Lung (tissue), 5 donors: ENCODE data around the gene TRIM41. TPM values are rescaled to one million over a fixed set of nuclear protein-coding genes. Genes with fewer than 3 reads are reported as not detected.

Experiments used
- polyA plus RNA-seq, 2 donors: library from polyadenylated mRNA; stranded (reverse); fragments of 200-250 nt; gene quantifications; one replicate each; pipeline ENCODE4 v1.2.1, GENCODE V29; 2013
- small RNA-seq: library from RNA; depleted of rRNA; stranded (forward); fragments of <200 nt; gene quantifications from one replicate; pipeline ENCODE3, GENCODE V24; 2014; ENCODE audit warnings: low replicate concordance
- total RNA-seq, 2 donors: library from RNA; depleted of rRNA in 1 of 2; stranded (reverse); fragments of >200 nt in 1 of 2; gene quantifications; one replicate each; pipeline ENCODE4 v1.2.1, GENCODE V29; 2014 to 2021
- donor health status: Bipolar disorder and iron deficiency.
- donor health status: healthy.
- donor health status: DM: yes; HTN: yes; CAD: no.

TRIM41 gene
- total and polyA plus RNA-seq, 4 donors, result 13.1 to 38.6 (median 22.2) TPM

Small RNA genes lying within 50 kb of the gene (small RNA-seq; reads per million reads assigned to genes)
- not detected for gene MIR4638
- gene SNORD95, result not detected
- gene SNORD96A, result not detected

Other genes with a start within 250 kb of the TRIM41 start
- under 1 TPM in 1 of 2 donors, not detected in 1; 0.71 TPM for gene BTNL3, start 234.4 kb upstream of the TRIM41 start, total RNA-seq
- 1 to 10 TPM in 1 of 2 donors, under 1 TPM in 1; 0.47 to 1.8 TPM for gene BTNL3, start 234.4 kb upstream of the TRIM41 start, polyA plus RNA-seq
- gene BTNL9, start 183.0 kb upstream of the TRIM41 start, total RNA-seq, result 10 to 100 TPM; 23.5 to 73.1 TPM
- gene BTNL9, start 183.0 kb upstream of the TRIM41 start, polyA plus RNA-seq, result 10 to 100 TPM; 54.5 to 70.1 TPM
- gene OR2V1, start 92.1 kb upstream of the TRIM41 start, total RNA-seq, result not detected
- gene OR2V1, start 92.1 kb upstream of the TRIM41 start, polyA plus RNA-seq, result not detected
- gene OR2V2, start 75.7 kb upstream of the TRIM41 start, total RNA-seq, result not detected
- not detected for gene OR2V2, start 75.7 kb upstream of the TRIM41 start, polyA plus RNA-seq
- gene TRIM7, start 18.1 kb upstream of the TRIM41 start, total RNA-seq, result 1 to 10 TPM in 1 of 2 donors, under 1 TPM in 1; 0.46 to 3.8 TPM
- gene TRIM7, start 18.1 kb upstream of the TRIM41 start, polyA plus RNA-seq, result 1 to 10 TPM; 1.2 to 3.6 TPM
- gene RACK1, start 20.6 kb downstream of the TRIM41 start, total RNA-seq, result 1,000 to 10,000 TPM; 1,254 to 2,994 TPM
- gene RACK1, start 20.6 kb downstream of the TRIM41 start, polyA plus RNA-seq, result 1,000 to 10,000 TPM; 1,850 to 2,028 TPM
- 10 to 100 TPM; 16.1 to 19.3 TPM for gene TRIM52, start 37.9 kb downstream of the TRIM41 start, total RNA-seq
- gene TRIM52, start 37.9 kb downstream of the TRIM41 start, polyA plus RNA-seq, result 10 to 100 TPM in 1 of 2 donors, 1 to 10 TPM in 1; 6.5 to 11.6 TPM
- not detected for gene OR4F3, start 144.0 kb downstream of the TRIM41 start, total RNA-seq
- not detected for gene OR4F3, start 144.0 kb downstream of the TRIM41 start, polyA plus RNA-seq